OCI-LY1 (cell line): Measurements from ENCODE around the gene ITCH.

Source experiments
- H2AFZ ChIP-seq: fragments of 200-600 bp; sonication (generic), shearing (Covaris generic); 2 replicates; pipeline ENCODE4 v1.6.0; 2014; ENCODE audit warnings: antibody characterized with exemption, mild to moderate bottlenecking, low read length
- H3F3A ChIP-seq: fragments of 200-600 bp; sonication (generic), shearing (Covaris generic); 2 replicates; pipeline ENCODE4 v1.6.0; 2014; ENCODE audit warnings: mild to moderate bottlenecking, antibody characterized with exemption, low read length, moderate library complexity; ENCODE audit not compliant: insufficient read depth
- H3K27ac ChIP-seq: fragments of 200-600 bp; sonication (generic); 2 replicates; pipeline ENCODE4 v1.5.1; 2014; ENCODE audit warnings: low read length, mixed run types, mild to moderate bottlenecking, low read depth; ENCODE audit not compliant: poor library complexity, severe bottlenecking
- H3K27me3 ChIP-seq: fragments of 200-600 bp; sonication (generic); 2 replicates; pipeline ENCODE4 v1.6.0; 2014; ENCODE audit warnings: antibody characterized with exemption, mild to moderate bottlenecking, low read length, moderate library complexity; ENCODE audit not compliant: insufficient read depth
- H3K36me3 ChIP-seq: fragments of 200-600 bp; sonication (generic); 2 replicates; pipeline ENCODE4 v1.6.1; 2014; ENCODE audit warnings: mild to moderate bottlenecking, antibody characterized with exemption, low read length, moderate library complexity, mixed read lengths; ENCODE audit not compliant: insufficient read depth
- H3K4me1 ChIP-seq: fragments of 200-600 bp; sonication (generic); 2 replicates; pipeline ENCODE4 v1.5.1; 2014; ENCODE audit warnings: mild to moderate bottlenecking, low read length, moderate library complexity; ENCODE audit not compliant: insufficient read depth, severe bottlenecking
- H3K4me2 ChIP-seq: fragments of 200-600 bp; sonication (generic), shearing (Covaris generic); 2 replicates; pipeline ENCODE4 v1.6.1; 2014; ENCODE audit warnings: low read length
- H3K4me3 ChIP-seq: fragments of 200-600 bp; sonication (generic); 2 replicates; pipeline ENCODE4 v1.5.1; 2014; ENCODE audit warnings: low read length, low read depth, mild to moderate bottlenecking, mixed read lengths; ENCODE audit not compliant: poor library complexity, severe bottlenecking
- H3K79me2 ChIP-seq: fragments of 200-600 bp; shearing (Covaris generic); 2 replicates; pipeline ENCODE4 v1.6.1; 2016; ENCODE audit warnings: mixed run types, low read length, mixed read lengths; ENCODE audit not compliant: insufficient read depth
- H3K9ac ChIP-seq: fragments of 200-600 bp; sonication (generic), shearing (Covaris generic); 2 replicates; pipeline ENCODE4 v1.6.1; 2014; ENCODE audit warnings: mild to moderate bottlenecking, low read length, mixed read lengths
- H3K9me2 ChIP-seq: fragments of 200-600 bp; sonication (generic), shearing (Covaris generic); 2 replicates; pipeline ENCODE4 v1.6.1; 2014; ENCODE audit warnings: low read depth, mild to moderate bottlenecking, low read length, mixed read lengths
- H3K9me3 ChIP-seq: fragments of 200-600 bp; shearing (Covaris generic); 2 replicates; pipeline ENCODE4 v1.6.1; 2014; ENCODE audit warnings: low read length, mixed read lengths
- H4K20me1 ChIP-seq: fragments of 200-600 bp; sonication (generic), shearing (Covaris generic); 2 replicates; pipeline ENCODE4 v1.6.0; 2016; ENCODE audit warnings: mild to moderate bottlenecking, low read length; ENCODE audit not compliant: insufficient read depth
- CTCF ChIP-seq: fragments of 200-600 bp; sonication (generic), shearing (Covaris generic); IDR thresholded peaks from 2 replicates; pipeline ENCODE4 v1.5.1; 2017; ENCODE audit warnings: mild to moderate bottlenecking, antibody characterized with exemption, low read length, moderate library complexity, mixed read lengths
- EZH2 ChIP-seq: fragments of 200-600 bp; sonication (generic), shearing (Covaris generic); IDR thresholded peaks from 2 replicates; pipeline ENCODE4 v1.8.0; 2017; ENCODE audit warnings: borderline replicate concordance, mixed run types, mild to moderate bottlenecking, antibody characterized with exemption, low read length, moderate library complexity, mixed read lengths

ITCH gene

GRCh38 chr20:34559311-34560140, 196.5 kb downstream of the ITCH start:
- Histone ChIP-seq H4K20me1 (no peaks in the 10 kb centered on the region), H3K4me1 (peaks cover 5% of the 10 kb centered on the region), H3K79me2 (no peaks in the 10 kb centered on the region), H3F3A (no peaks in the 10 kb centered on the region), H3K4me2 (peak overlapping the region; percentile 85; the same call in 1 of the 2 replicates), H3K9me2 (no peaks in the 10 kb centered on the region), H3K9me3 (no peaks in the 10 kb centered on the region), H3K36me3 (no peaks in the 10 kb centered on the region), H3K27ac (no peak overlapping the region), H3K27me3 (no peaks in the 10 kb centered on the region), H3K4me3 (peak overlapping the region; percentile 76), H3K9ac (no peak overlapping the region), H2AFZ (no peak overlapping the region)
- TF ChIP-seq EZH2 (no peak), CTCF (no peak)

GRCh38 chr20:34560141-34560523, 197.1 kb downstream of the ITCH start:
- H3K36me3 ChIP-seq = no peaks in the 10 kb centered on the region
- no peak overlapping the region for H3K27ac ChIP-seq
- no peak overlapping the region for H2AFZ ChIP-seq
- no peak for TF ChIP-seq EZH2
- no peak for TF ChIP-seq CTCF
- H3K9ac ChIP-seq = no peak overlapping the region
- H3K4me3 ChIP-seq = no peak overlapping the region
- no peaks in the 10 kb centered on the region for H3K79me2 ChIP-seq
- peaks cover 5% of the 10 kb centered on the region for H3K4me1 ChIP-seq
- no peak overlapping the region for H3K4me2 ChIP-seq
- H3K9me3 ChIP-seq = no peaks in the 10 kb centered on the region
- H3K9me2 ChIP-seq = no peaks in the 10 kb centered on the region
- H3K27me3 ChIP-seq = no peaks in the 10 kb centered on the region
- no peaks in the 10 kb centered on the region for H4K20me1 ChIP-seq
- no peaks in the 10 kb centered on the region for H3F3A ChIP-seq

GRCh38 chr20:34560614-34561013, 197.5 kb downstream of the ITCH start:
- TF ChIP-seq CTCF = no peak
- Histone ChIP-seq H3K4me1 (peaks cover 5% of the 10 kb centered on the region), H3K9me2 (no peaks in the 10 kb centered on the region)

More at GRCh38 chr20:34560614-34561013, 197.5 kb downstream of the ITCH start:
- Histone ChIP-seq H3F3A (no peaks in the 10 kb centered on the region), H3K27me3 (no peaks in the 10 kb centered on the region), H3K9ac (no peak overlapping the region), H4K20me1 (no peaks in the 10 kb centered on the region), H3K4me2 (no peak overlapping the region), H3K27ac (no peak overlapping the region), H3K79me2 (no peaks in the 10 kb centered on the region), H3K36me3 (no peaks in the 10 kb centered on the region), H2AFZ (no peak overlapping the region), H3K4me3 (no peak overlapping the region), H3K9me3 (no peaks in the 10 kb centered on the region)
